GM23338 (cell line): Measurements from ENCODE around the gene PER3. TPM values are rescaled to one million over a fixed set of nuclear protein-coding genes. Genes with fewer than 3 reads are reported as not detected.

Experiments used
- ATAC-seq: fragments of 200-7000 bp; cut with Tn5 transposase; 3 replicates; pipeline ENCODE4 v1.9.1; 2020
- DNase-seq: peaks from one replicate; pipeline ENCODE4 v3.0.0-alpha.2; 2015; ENCODE audit warnings: low spot score
- H2AFZ ChIP-seq: fragments of 200-600 bp; sonication (generic); 2 replicates; pipeline ENCODE4 v1.8.0; 2016; ENCODE audit warnings: antibody characterized with exemption, mild to moderate bottlenecking, moderate library complexity
- H3F3A ChIP-seq: fragments of 200-600 bp; sonication (generic); replicated peaks from 2 replicates; pipeline ENCODE4 v1.8.0; 2017; ENCODE audit warnings: antibody characterized with exemption, mixed run types, low read depth
- H3K27ac ChIP-seq: fragments of 200-600 bp; sonication (generic); 2 replicates; pipeline ENCODE4 v1.6.1; 2016; ENCODE audit warnings: low read depth
- H3K27me3 ChIP-seq: fragments of 200-600 bp; sonication (generic); 2 replicates; pipeline ENCODE4 v1.8.0; 2016; ENCODE audit warnings: mild to moderate bottlenecking, mixed run types, moderate library complexity; ENCODE audit not compliant: insufficient read depth
- H3K36me3 ChIP-seq: fragments of 200-600 bp; sonication (generic); 2 replicates; pipeline ENCODE4 v1.8.0; 2016; ENCODE audit warnings: mild to moderate bottlenecking; ENCODE audit not compliant: insufficient read depth
- H3K4me1 ChIP-seq: fragments of 200-600 bp; sonication (generic); 2 replicates; pipeline ENCODE4 v1.8.0; 2016; ENCODE audit warnings: mild to moderate bottlenecking, moderate library complexity; ENCODE audit not compliant: insufficient read depth
- H3K4me2 ChIP-seq: fragments of 200-600 bp; sonication (generic); 2 replicates; pipeline ENCODE4 v1.7.1; 2017; ENCODE audit warnings: mixed run types
- H3K4me3 ChIP-seq: fragments of 200-600 bp; sonication (generic); 2 replicates; pipeline ENCODE4 v1.6.1; 2016; ENCODE audit warnings: mixed run types
- H3K79me2 ChIP-seq: fragments of 200-600 bp; sonication (generic); replicated peaks from 2 replicates; pipeline ENCODE4 v1.8.0; 2017; ENCODE audit warnings: mild to moderate bottlenecking; ENCODE audit not compliant: insufficient read depth
- H3K9me2 ChIP-seq: fragments of 200-600 bp; sonication (generic); 2 replicates; pipeline ENCODE4 v1.8.0; 2017; ENCODE audit not compliant: insufficient read depth
- H4K20me1 ChIP-seq: fragments of 200-600 bp; sonication (generic); replicated peaks from 2 replicates; pipeline ENCODE4 v1.8.0; 2017; ENCODE audit warnings: mild to moderate bottlenecking; ENCODE audit not compliant: insufficient read depth
- H3K27ac Mint-ChIP-seq: 2 replicates; pipeline ENCODE4 v1.8.0; 2020; ENCODE audit warnings: inconsistent platforms, mild to moderate bottlenecking, moderate library complexity, mixed read lengths
- H3K27me3 Mint-ChIP-seq: 3 replicates; pipeline ENCODE4 v1.8.0; 2022; ENCODE audit warnings: low read depth, mild to moderate bottlenecking, moderate library complexity, mixed read lengths, inconsistent platforms; ENCODE audit not compliant: insufficient read depth, poor library complexity
- H3K36me3 Mint-ChIP-seq: 3 replicates; pipeline ENCODE4 v1.8.0; 2021; ENCODE audit warnings: low read depth, mild to moderate bottlenecking, inconsistent platforms, moderate library complexity, mixed read lengths
- H3K4me1 Mint-ChIP-seq: 3 replicates; pipeline ENCODE4 v1.8.0; 2020; ENCODE audit warnings: mild to moderate bottlenecking, inconsistent platforms, mixed read lengths
- H3K4me3 Mint-ChIP-seq: 3 replicates; pipeline ENCODE4 v1.8.0; 2021; ENCODE audit warnings: moderate library complexity, mild to moderate bottlenecking, inconsistent platforms, mixed read lengths
- H3K9me3 Mint-ChIP-seq: 3 replicates; pipeline ENCODE4 v1.8.0; 2020; ENCODE audit warnings: moderate library complexity, mild to moderate bottlenecking, inconsistent platforms, mixed read lengths
- CREB1 ChIP-seq: fragments of 250-450 bp; sonication (Bioruptor Pico); IDR thresholded peaks from 2 replicates; pipeline ENCODE4 v1.5.0; 2020; ENCODE audit warnings: low read depth, mild to moderate bottlenecking, moderate library complexity
- CTCF ChIP-seq, 2 experiments: fragments of 200-600 bp in 1 of 2; sonication (generic) in 1 of 2; conservative IDR thresholded peaks; 2 replicates each; pipeline versions ENCODE4 v1.5.1 to v1.6.1; 2016 to 2017; ENCODE audit warnings: antibody characterized with exemption in 2 of 2, low read depth in 2 of 2, mild to moderate bottlenecking in 2 of 2, moderate library complexity in 1 of 2
- EZH2 ChIP-seq: fragments of 200-600 bp; sonication (generic); IDR thresholded peaks from one replicate; pipeline ENCODE4 v1.8.0; 2017; ENCODE audit warnings: antibody characterized with exemption, mild to moderate bottlenecking, low read depth; ENCODE audit not compliant: unreplicated experiment
- NANOG ChIP-seq: IDR thresholded peaks from 2 replicates; pipeline ENCODE4 v1.6.1; 2016; ENCODE audit warnings: antibody characterized with exemption, borderline replicate concordance
- REST ChIP-seq: IDR thresholded peaks from one replicate; pipeline ENCODE4 v1.6.1; 2018; ENCODE audit warnings: antibody characterized with exemption; ENCODE audit not compliant: unreplicated experiment
- STAT1 ChIP-seq: IDR thresholded peaks from one replicate; pipeline ENCODE4 v1.6.1; 2016; ENCODE audit warnings: antibody characterized with exemption; ENCODE audit not compliant: unreplicated experiment
- ZNF114 ChIP-seq: fragments of 250-450 bp; sonication (Bioruptor Pico); IDR thresholded peaks from 2 replicates; pipeline ENCODE4 v1.5.0; 2020; ENCODE audit warnings: mild to moderate bottlenecking, moderate library complexity
- ZNF462 ChIP-seq: fragments of 250-450 bp; sonication (Bioruptor Pico); IDR thresholded peaks from 2 replicates; pipeline ENCODE4 v1.5.0; 2020; ENCODE audit warnings: mild to moderate bottlenecking, moderate library complexity
- polyA plus RNA-seq: library from polyadenylated mRNA; unstranded; fragments of >200 nt; fragmentation: Nextera tagmentation; extraction: Ambion mirVana; gene quantifications from 2 replicates; pipeline ENCODE4 v1.2.1, GENCODE V29; 2016
- total RNA-seq: library from RNA; depleted of rRNA; stranded (reverse); fragments of >200 nt; shearing (Covaris generic); gene quantifications from 2 replicates; pipeline ENCODE4 v1.2.3, GENCODE V29; 2014

PER3 gene
- total and polyA plus RNA-seq, 2 experiments from 2014 or later = 6.1 to 16.4 TPM

DNA sequence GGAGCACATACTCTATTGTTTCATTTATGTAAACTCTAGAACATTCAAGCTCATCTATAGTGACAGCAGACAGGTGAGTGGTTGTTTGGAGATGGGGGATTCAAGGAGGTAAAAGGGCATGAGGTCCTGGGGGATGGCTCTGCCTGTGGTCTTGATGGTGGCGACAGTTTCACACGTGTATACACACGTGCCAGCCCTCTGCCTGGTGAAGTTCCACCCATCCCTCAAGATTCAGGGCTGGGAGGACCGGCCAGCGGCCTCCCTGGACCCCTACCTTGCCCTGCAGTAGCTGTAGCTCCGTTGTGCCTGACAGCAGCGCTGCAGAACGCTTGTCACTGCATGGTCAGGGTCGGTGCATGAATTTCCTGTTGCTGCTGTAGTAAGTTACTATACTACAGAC is 107.7 kb downstream of the PER3 start:
- Mint-ChIP-seq H3K27me3 (peaks cover 7% of the 10 kb centered on the region), H3K27ac (no peak overlapping the region), H3K4me3 (no peak overlapping the region), H3K4me1 (peaks cover 3% of the 10 kb centered on the region; the same call in 1 of the 3 replicates), H3K9me3 (no peaks in the 10 kb centered on the region), H3K36me3 (no peaks in the 10 kb centered on the region; the same call in 2 of the 3 replicates)
- H3K4me3 ChIP-seq = no peak overlapping the region
- no peaks in the 10 kb centered on the region for H3K27me3 ChIP-seq
- TF ChIP-seq STAT1 (no peak), CTCF (conservative IDR thresholded peaks at IDR 0.05; ENCODE audit: low read depth in 2 of 2) (no peak), CREB1 (no peak), ZNF114 (CRISPR knock-in tag) (no peak), NANOG (no peak), EZH2 (no peak), ZNF462 (CRISPR knock-in tag) (no peak), REST (no peak)
- H3K4me1 ChIP-seq = 0 out of 2 replicates have a peak, but pooled peaks cover 3% of the 10 kb centered on the region
- no peaks in the 10 kb centered on the region for H3F3A ChIP-seq
- 0 out of 2 replicates have a peak, but pooled peaks cover 3% of the 10 kb centered on the region for H3K9me2 ChIP-seq
- H3K36me3 ChIP-seq = no peaks in the 10 kb centered on the region
- H3K4me2 ChIP-seq = no peak overlapping the region
- no peaks in the 10 kb centered on the region for H3K79me2 ChIP-seq
- H4K20me1 ChIP-seq = no peaks in the 10 kb centered on the region
- ATAC-seq (no peak), DNase-seq (no peak)
- H3K27ac ChIP-seq = no peak overlapping the region
- H2AFZ ChIP-seq = 0 out of 2 replicates have a peak overlapping the region, but pooled peaks have one; percentile 18
